Hindlimb muscle (tissue), 1 donor: Measurements from ENCODE around the gene UPF1. TPM values are rescaled to one million over a fixed set of nuclear protein-coding genes. Genes with fewer than 3 reads are reported as not detected.

Source experiments
- DNase-seq: peaks from one replicate; pipeline ENCODE4 v3.0.0-alpha.2; 2013
- polyA plus RNA-seq: library from polyadenylated mRNA; unstranded; fragments of 120-200 nt; gene quantifications from one replicate; pipeline ENCODE4 v1.2.1, GENCODE V29; 2013; ENCODE audit not compliant: insufficient read length

Gene UPF1
- 44.7 TPM for polyA plus RNA-seq

DNA sequence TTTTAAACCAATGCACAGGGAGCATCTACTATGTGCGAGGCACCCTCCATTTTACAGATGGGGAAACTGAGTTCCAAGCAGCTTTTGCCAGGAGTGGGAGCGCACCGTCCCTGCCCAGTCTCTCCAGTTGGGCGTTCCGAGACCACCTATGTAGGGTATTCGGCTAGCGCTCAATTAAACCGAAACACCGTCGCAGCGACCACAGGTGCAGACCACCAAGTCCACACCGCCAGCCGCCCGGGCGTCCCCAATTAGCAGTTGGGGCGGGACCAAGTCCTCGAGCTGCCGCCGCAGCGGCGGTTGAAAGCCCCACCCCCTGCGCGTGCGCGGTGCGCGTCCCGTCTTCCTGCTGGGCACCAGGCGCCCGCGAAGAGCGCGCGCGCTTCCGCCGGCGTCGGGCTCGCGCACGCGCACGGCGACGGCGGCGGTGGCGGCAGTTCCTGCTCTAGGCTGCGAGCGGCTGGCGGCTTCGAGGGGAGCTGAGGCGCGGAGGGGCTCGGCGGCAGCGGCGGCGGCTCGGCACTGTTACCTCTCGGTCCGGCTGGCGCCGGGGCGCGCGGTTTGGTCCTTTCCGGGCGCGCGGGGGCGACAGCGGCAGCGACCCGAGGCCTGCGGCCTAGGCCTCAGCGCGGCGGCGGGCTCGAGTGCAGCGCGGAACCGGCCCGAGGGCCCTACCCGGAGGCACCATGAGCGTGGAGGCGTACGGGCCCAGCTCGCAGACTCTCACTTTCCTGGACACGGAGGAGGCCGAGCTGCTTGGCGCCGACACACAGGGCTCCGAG, at the start of gene UPF1:
Gene UPF1, plus strand, starts transcription at position 436 of the 782 bp plus-strand sequence. Its CDS starts 251 bp downstream, at position 687.
- DNase-seq = peak; percentile 98

DNA sequence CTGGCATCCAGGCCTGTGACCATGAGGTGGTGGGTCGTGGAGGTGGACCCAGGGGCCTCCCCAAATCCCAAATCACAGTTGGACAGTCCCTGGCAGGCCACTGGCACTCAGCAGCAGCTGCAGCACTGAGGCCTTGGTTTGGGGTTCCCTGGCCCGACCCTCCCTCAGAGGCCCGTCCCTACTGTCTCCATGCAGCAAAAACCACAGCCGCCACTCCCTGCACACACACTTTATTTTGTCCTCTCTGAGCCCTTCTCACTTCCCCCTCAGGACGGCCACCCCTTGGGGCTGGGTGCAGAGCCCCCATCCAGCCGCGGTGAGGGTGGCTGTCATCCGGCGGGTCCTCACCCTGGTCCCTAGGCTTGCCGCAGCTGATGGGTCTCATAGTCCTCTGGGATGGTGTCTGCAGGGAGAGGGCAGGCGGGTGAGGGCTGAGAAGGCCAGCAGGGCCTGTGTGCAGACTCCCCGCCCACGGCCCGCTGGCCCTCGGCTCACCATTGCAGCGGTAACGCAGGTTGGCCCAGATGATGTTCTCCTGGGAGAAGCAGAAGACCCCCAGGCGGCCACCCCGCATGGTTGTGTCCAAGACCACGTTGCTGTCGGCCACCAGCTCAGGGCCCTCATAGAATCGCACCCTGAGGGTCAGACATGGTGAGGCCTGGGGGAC, 49.1 kb upstream of the UPF1 start:
- DNase-seq = no peak

GRCh38 chr19:18783958-18784785, 47.6 kb upstream of the UPF1 start:
- no peak for DNase-seq

- DNase-seq = no peak
Measured at GRCh38 chr19:18784786-18785120, 47.0 kb upstream of the UPF1 start.

- peak; percentile 56 for DNase-seq
Measured at GRCh38 chr19:18785179-18786124, 46.3 kb upstream of the UPF1 start.

GRCh38 chr19:18788529-18789421, 43.0 kb upstream of the UPF1 start:
- DNase-seq = no peak

GRCh38 chr19:18789422-18789869, 42.3 kb upstream of the UPF1 start:
- no peak for DNase-seq

DNA sequence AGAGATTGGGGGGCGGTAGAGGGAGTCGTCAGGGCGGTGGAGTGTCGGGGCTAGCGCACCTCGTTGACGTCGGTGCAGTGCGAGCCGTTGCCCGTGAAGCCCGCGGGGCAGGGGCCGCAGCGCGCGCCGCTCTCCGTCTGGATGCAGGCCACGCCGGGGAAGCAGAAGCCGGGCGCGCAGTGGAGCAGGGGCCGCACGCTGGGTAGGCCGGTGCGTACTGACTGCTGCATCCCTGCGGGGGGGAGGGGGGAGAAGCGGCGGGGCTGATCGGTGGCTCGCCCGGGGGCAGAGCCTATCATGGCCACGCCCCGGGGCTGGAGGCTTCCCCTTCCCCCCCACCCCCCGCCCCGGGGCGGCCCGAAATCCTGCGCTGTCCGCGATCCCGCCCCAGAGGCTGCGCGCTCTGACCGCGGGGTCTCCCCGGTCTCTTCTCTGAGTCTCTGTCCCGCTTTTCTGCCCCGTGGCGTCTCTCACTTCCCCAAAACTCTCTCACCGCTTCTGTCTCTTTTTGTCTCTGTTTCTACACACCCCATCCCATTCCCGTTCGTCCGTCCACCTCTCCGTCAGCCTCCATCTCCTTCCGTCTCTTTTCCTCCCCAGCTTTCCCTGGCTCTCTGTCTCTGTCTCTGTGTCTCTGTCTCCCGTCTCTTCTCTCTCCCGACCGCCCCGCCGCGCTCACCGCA, 41.7 kb upstream of the UPF1 start:
- peak; percentile 63 for DNase-seq

- DNase-seq = no peak
Measured at GRCh38 chr19:18790566-18791314, 41.0 kb upstream of the UPF1 start, which contains the start of gene COMP. TSS of gene COMP (minus strand) at chr19:18791305. CDS start at chr19:18791269, 36 bp downstream.

DNA sequence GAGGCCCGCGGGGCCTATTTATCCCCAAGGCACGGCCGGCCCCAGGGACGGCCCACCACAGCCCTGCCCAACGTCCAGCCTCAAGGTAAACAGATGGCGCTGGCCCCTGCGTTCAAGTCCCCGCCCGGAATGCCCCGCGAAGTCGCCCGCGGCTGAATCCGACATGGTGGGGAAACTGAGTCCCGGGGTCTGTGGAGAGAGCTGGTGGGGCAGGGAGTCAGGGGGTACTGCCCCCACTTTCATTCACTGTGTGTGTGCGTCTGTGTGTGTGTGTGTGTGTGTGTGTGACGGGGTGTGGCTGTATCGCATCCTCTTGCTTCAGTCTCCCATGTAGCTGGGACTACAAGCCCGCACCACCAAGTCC, 40.5 kb upstream of the UPF1 start:
- DNase-seq = no peak

DNA sequence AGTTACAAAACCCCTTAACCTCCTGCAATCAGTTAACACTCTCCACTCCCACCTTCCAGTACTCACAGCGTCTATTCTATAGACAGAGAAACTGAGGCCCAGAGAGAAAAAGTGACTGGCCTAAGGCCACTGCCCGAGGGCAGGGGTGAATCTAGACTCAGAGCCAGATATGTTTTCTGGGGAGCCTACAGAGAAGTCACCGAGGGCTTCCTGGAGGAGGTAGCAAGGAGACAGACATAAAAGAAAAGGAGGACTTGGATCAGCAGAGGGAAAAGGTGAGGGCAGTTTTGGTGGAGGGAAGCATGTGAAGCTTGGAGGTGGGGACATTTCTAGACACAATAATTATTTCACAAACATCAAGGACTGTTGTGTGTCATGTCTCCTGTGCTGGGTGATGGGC, 39.1 kb upstream of the UPF1 start:
- DNase-seq = no peak

GRCh38 chr19:18793144-18794028, 38.4 kb upstream of the UPF1 start:
- no peak for DNase-seq

DNA sequence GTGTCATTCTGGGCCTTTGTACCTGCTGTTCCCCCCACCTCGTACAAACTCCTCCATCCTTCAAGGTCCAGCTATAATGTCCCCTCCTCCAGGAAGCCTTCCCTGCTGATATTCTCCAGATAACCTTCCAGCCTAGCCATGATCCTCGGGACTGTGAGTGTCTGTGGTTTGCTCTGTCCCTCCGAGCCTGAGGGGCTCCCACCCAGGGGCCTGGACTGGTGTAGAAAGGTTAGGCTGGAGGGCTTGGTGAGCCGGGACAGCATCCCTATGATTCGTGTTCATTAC, 37.8 kb upstream of the UPF1 start:
- no peak for DNase-seq

GRCh38 chr19:18794692-18795091, 37.1 kb upstream of the UPF1 start:
- no peak for DNase-seq

GRCh38 chr19:18795540-18795939, 36.2 kb upstream of the UPF1 start:
- peak; percentile 72 for DNase-seq

DNA sequence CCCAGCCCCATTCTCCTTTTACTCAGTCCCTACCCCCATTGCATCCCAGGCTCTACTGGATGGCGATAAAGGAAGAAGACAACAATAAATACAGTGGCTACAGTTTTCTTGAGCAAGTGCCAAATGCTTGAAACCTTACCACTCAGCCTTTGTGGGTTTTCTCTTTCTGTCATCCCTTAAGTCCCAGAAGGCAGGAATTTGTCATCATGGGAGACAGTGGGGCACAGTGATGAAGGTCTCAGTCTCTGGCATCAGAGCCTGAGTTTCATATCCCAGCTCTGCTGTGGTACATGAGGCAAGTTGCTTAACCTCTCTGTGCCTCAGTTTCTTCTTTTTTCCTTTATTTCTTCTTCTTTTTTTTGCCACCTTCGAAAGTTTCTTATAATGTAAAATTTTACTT, 35.5 kb upstream of the UPF1 start:
- no peak for DNase-seq

- DNase-seq = no peak
Measured at GRCh38 chr19:18798384-18799352, 33.1 kb upstream of the UPF1 start.
